Measurements from ENCODE around the gene ZNF593.

DNA sequence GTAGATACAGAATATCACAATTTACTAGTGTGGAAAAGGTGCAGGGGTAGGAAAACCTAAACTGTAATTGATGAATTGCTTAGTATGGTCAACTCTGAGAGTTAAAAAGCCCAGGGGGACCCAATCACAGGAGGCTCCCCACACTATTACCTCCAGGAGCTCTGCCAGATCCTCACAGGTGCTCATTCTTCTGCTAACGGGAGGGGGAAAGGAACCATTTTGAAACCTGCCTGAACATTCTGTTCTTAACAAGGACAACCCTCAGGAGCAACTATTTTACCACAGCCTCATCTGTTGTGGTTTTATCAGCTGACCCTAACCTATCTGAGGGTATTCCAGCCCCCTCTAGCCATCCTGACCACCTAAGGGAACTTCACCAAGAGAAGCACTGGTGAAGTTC lies 39.0 kb upstream of the ZNF593 start:
- TF ChIP-seq, protein P1, sequence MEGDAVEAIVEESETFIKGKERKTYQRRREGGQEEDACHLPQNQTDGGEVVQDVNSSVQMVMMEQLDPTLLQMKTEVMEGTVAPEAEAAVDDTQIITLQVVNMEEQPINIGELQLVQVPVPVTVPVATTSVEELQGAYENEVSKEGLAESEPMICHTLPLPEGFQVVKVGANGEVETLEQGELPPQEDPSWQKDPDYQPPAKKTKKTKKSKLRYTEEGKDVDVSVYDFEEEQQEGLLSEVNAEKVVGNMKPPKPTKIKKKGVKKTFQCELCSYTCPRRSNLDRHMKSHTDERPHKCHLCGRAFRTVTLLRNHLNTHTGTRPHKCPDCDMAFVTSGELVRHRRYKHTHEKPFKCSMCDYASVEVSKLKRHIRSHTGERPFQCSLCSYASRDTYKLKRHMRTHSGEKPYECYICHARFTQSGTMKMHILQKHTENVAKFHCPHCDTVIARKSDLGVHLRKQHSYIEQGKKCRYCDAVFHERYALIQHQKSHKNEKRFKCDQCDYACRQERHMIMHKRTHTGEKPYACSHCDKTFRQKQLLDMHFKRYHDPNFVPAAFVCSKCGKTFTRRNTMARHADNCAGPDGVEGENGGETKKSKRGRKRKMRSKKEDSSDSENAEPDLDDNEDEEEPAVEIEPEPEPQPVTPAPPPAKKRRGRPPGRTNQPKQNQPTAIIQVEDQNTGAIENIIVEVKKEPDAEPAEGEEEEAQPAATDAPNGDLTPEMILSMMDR (IDR thresholded peaks at IDR 0.05), result no peak
- TF ChIP-seq POLR2A (IDR thresholded peaks at IDR 0.05), result no peak

All from uterus (tissue), 2 donors.